SK-N-SH (cell line): Measurements from ENCODE around the gene NEAT1. TPM values are rescaled to one million over a fixed set of nuclear protein-coding genes. Genes with fewer than 3 reads are reported as not detected.
A peak's percentile ranks its signal among the peaks of the same experiment; 100 is the strongest.

ENCODE experiments used
- CTCF ChIA-PET: fragments of 300-600, 350-600 bp; formaldehyde crosslinking; extraction: SDS; loops from one replicate; lab custom pipeline; 2021; lab: Yijun Ruan, JAX
- POLR2A ChIA-PET: fragments of 350-600 bp; sonication (Branson Sonifier 250); formaldehyde crosslinking; extraction: SDS; loops from one replicate; lab custom pipeline; 2020; ENCODE audit warnings: antibody characterized with exemption, inconsistent platforms; lab: Yijun Ruan, JAX
- DNase-seq: peaks from one replicate; pipeline ENCODE4 v3.0.0; 2012
- H2AFZ ChIP-seq: fragments of 200-600 bp; sonication (generic); 2 replicates; pipeline ENCODE4 v1.8.1; 2016; ENCODE audit warnings: antibody characterized with exemption, mild to moderate bottlenecking, low read depth
- H3F3A ChIP-seq: fragments of 200-600 bp; sonication (generic); replicated peaks from 2 replicates; pipeline ENCODE3; 2016; ENCODE audit warnings: antibody characterized with exemption, mild to moderate bottlenecking; ENCODE audit not compliant: insufficient read depth
- H3K27ac ChIP-seq, 2 experiments: fragments of 200-500 bp in 1 of 2; fragments of 200-600 bp in 1 of 2; sonication (Bioruptor generic) in 1 of 2; sonication (generic), shearing (Covaris generic) in 1 of 2; 2 replicates each; pipeline versions ENCODE4 v1.5.1 to v1.6.1; 2014 to 2016; ENCODE audit warnings: low read depth in 2 of 2, inconsistent platforms in 1 of 2, low read length in 1 of 2, mild to moderate bottlenecking in 1 of 2, mixed read lengths in 1 of 2
- H3K27me3 ChIP-seq: fragments of 200-600 bp; sonication (generic), shearing (Covaris generic); 2 replicates; pipeline ENCODE4 v1.6.1; 2016; ENCODE audit warnings: mixed run types; ENCODE audit not compliant: insufficient read depth
- H3K36me3 ChIP-seq, 2 experiments: fragments of 200-500 bp in 1 of 2; fragments of 200-600 bp in 1 of 2; sonication (Bioruptor generic) in 1 of 2; sonication (generic) in 1 of 2; replicated peaks in 1 of 2; 2 replicates each; pipeline versions ENCODE3 to v1.5.1; 2014 to 2016; ENCODE audit warnings: low read length in 1 of 2, mild to moderate bottlenecking in 1 of 2; ENCODE audit not compliant: insufficient read depth in 2 of 2, control insufficient read depth in 1 of 2
- H3K4me1 ChIP-seq, 2 experiments: fragments of 200-500 bp in 1 of 2; fragments of 200-600 bp in 1 of 2; sonication (Bioruptor generic) in 1 of 2; sonication (generic), shearing (Covaris generic) in 1 of 2; 2 replicates each; pipeline versions ENCODE4 v1.5.1 to v1.6.1; 2014 to 2016; ENCODE audit warnings: low read depth in 1 of 2, low read length in 1 of 2, mixed run types in 1 of 2; ENCODE audit not compliant: insufficient read depth in 2 of 2, control insufficient read depth in 1 of 2
- H3K4me2 ChIP-seq: fragments of 200-600 bp; sonication (generic), shearing (Covaris generic); 2 replicates; pipeline ENCODE4 v1.6.1; 2017; ENCODE audit warnings: mixed run types
- H3K4me3 ChIP-seq, 2 experiments: fragments of 200-500 bp in 1 of 2; fragments of 200-600 bp in 1 of 2; sonication (Bioruptor generic) in 1 of 2; sonication (generic), shearing (Covaris generic) in 1 of 2; 2 replicates each; pipeline versions ENCODE4 v1.5.1 to v1.8.1; 2014 to 2016; ENCODE audit warnings: low read depth in 2 of 2, inconsistent platforms in 1 of 2, low read length in 1 of 2, mild to moderate bottlenecking in 1 of 2, mixed read lengths in 1 of 2, moderate library complexity in 1 of 2
- H3K79me2 ChIP-seq: fragments of 200-600 bp; sonication (generic); 2 replicates; pipeline ENCODE4 v1.8.1; 2017; ENCODE audit warnings: mild to moderate bottlenecking; ENCODE audit not compliant: insufficient read depth
- H3K9ac ChIP-seq: fragments of 200-600 bp; sonication (generic); 2 replicates; pipeline ENCODE4 v1.6.1; 2017; ENCODE audit warnings: mixed run types
- H3K9me2 ChIP-seq: fragments of 200-600 bp; sonication (generic); 2 replicates; pipeline ENCODE4 v1.6.1; 2017; ENCODE audit warnings: mixed run types
- H3K9me3 ChIP-seq: fragments of 200-600 bp; sonication (generic); 2 replicates; pipeline ENCODE4 v1.6.1; 2017; ENCODE audit warnings: mixed run types, mild to moderate bottlenecking, moderate library complexity
- H4K20me1 ChIP-seq: fragments of 200-600 bp; sonication (generic); 2 replicates; pipeline ENCODE4 v1.6.1; 2017; ENCODE audit warnings: mild to moderate bottlenecking, mixed run types; ENCODE audit not compliant: insufficient read depth
- ELF1 ChIP-seq: IDR thresholded peaks from 2 replicates; pipeline ENCODE4 v1.4.0; 2012
- EP300 ChIP-seq, 2 experiments: IDR thresholded peaks; 2 replicates each; pipeline versions ENCODE4 v1.4.0 to v1.6.1; 2012; ENCODE audit warnings: borderline replicate concordance in 1 of 2, low read depth in 1 of 2, low read length in 1 of 2
- FOSL2 ChIP-seq: IDR thresholded peaks from 2 replicates; pipeline ENCODE4 v1.4.0; 2012; ENCODE audit warnings: low read depth, mild to moderate bottlenecking, moderate library complexity, borderline replicate concordance
- FOXJ3 ChIP-seq: sonication (generic); formaldehyde crosslinking; IDR thresholded peaks from 2 replicates; pipeline ENCODE4 v1.5.1; 2020; ENCODE audit warnings: mild to moderate bottlenecking, missing genetic modification reagents
- GATA2 ChIP-seq: sonication (generic); formaldehyde crosslinking; IDR thresholded peaks from 2 replicates; pipeline ENCODE4 v1.5.0; 2020; ENCODE audit warnings: mild to moderate bottlenecking, missing genetic modification reagents
- JUND ChIP-seq: IDR thresholded peaks from 2 replicates; pipeline ENCODE4 v1.4.0; 2012
- MXI1 ChIP-seq: IDR thresholded peaks from 2 replicates; pipeline ENCODE4 v1.6.1; 2012; ENCODE audit warnings: mild to moderate bottlenecking, low read depth, low read length, improper control_type of control experiment
- NRF1 ChIP-seq: IDR thresholded peaks from 2 replicates; pipeline ENCODE4 v1.6.1; 2012; ENCODE audit warnings: low read depth, mild to moderate bottlenecking, low read length
- POLR2AphosphoS5 ChIP-seq: IDR thresholded peaks from 2 replicates; pipeline ENCODE4 v1.6.1; 2012; ENCODE audit warnings: low read depth, low read length
- TAF1 ChIP-seq: IDR thresholded peaks from 2 replicates; pipeline ENCODE4 v1.6.1; 2012; ENCODE audit warnings: low read depth, mild to moderate bottlenecking, low read length, moderate library complexity, borderline replicate concordance
- TCF12 ChIP-seq: IDR thresholded peaks from 2 replicates; pipeline ENCODE4 v1.4.0; 2012
- WGBS: methylation state at CpG from one replicate; pipeline ENCODE4 v1.1.6; 2017; ENCODE audit warnings: low lambda C conversion rate; 5-methylcytosine and 5-hydroxymethylcytosine counted together
- polyA plus RNA-seq, 3 experiments: library from polyadenylated mRNA; depleted of rRNA; stranded (reverse); fragments of >200 nt; gene quantifications; 2 replicates each; pipeline ENCODE4 v1.2.3, GENCODE V29; 2012
- TF ChIP-seq, protein P1 (sequence below): fragments of 150-350 bp; IDR thresholded peaks from 2 replicates; pipeline ENCODE4 v1.6.1; 2016; ENCODE audit warnings: mild to moderate bottlenecking, low read depth, low read length
- TF ChIP-seq, protein P2 (sequence below): IDR thresholded peaks from 2 replicates; pipeline ENCODE4 v1.4.0; 2012; ENCODE audit warnings: low read depth
- TF ChIP-seq, protein P3 (sequence below): IDR thresholded peaks from 2 replicates; pipeline ENCODE4 v1.4.0; 2012; ENCODE audit warnings: low read depth, borderline replicate concordance

The NEAT1 gene
- polyA plus RNA-seq, 1 of the 3 experiments (the other 2 are of a cell fraction), result 435 TPM

- DNase-seq, result no peak
- Histone ChIP-seq H3K27ac (peak overlapping the region in 1 of 2 experiments; percentile 99; a peak in 1 of 4 replicates), H3K9me3 (no peaks in the 10 kb centered on the region), H3K9me2 (no peaks in the 10 kb centered on the region), H3F3A (peaks cover 50% of the 10 kb centered on the region), H3K79me2 (peaks cover 95% of the 10 kb centered on the region), H2AFZ (no peak overlapping the region), H3K4me1 (peaks cover 33 to 34% of the 10 kb centered on the region in 2 experiments), H3K27me3 (no peaks in the 10 kb centered on the region), H3K9ac (no peak overlapping the region), H3K4me2 (no peak overlapping the region), H3K36me3 (no peaks in the 10 kb centered on the region), H3K4me3 (no peak overlapping the region), H4K20me1 (no peaks in the 10 kb centered on the region)
- TF ChIP-seq, protein P1, sequence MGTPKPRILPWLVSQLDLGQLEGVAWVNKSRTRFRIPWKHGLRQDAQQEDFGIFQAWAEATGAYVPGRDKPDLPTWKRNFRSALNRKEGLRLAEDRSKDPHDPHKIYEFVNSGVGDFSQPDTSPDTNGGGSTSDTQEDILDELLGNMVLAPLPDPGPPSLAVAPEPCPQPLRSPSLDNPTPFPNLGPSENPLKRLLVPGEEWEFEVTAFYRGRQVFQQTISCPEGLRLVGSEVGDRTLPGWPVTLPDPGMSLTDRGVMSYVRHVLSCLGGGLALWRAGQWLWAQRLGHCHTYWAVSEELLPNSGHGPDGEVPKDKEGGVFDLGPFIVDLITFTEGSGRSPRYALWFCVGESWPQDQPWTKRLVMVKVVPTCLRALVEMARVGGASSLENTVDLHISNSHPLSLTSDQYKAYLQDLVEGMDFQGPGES, result no peak
- TF ChIP-seq ELF1 (no peak), TCF12 (no peak), FOSL2 (no peak), JUND (no peak), EP300 (IDR thresholded peaks at IDR 0.05; ENCODE audit: borderline replicate concordance in 1 of 2, low read depth in 1 of 2, low read length in 1 of 2) (no peak), MXI1 (no peak), TAF1 (no peak), FOXJ3 (CRISPR knock-in tag) (no peak)
- TF ChIP-seq, protein P2, sequence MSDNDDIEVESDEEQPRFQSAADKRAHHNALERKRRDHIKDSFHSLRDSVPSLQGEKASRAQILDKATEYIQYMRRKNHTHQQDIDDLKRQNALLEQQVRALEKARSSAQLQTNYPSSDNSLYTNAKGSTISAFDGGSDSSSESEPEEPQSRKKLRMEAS, result no peak
- TF ChIP-seq, protein P3, sequence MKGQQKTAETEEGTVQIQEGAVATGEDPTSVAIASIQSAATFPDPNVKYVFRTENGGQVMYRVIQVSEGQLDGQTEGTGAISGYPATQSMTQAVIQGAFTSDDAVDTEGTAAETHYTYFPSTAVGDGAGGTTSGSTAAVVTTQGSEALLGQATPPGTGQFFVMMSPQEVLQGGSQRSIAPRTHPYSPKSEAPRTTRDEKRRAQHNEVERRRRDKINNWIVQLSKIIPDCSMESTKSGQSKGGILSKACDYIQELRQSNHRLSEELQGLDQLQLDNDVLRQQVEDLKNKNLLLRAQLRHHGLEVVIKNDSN, result no peak
- 94% methylated on average over 3 of the region's 3 CpGs for WGBS
- ChIA-PET CTCF (interaction anchor here (1.6 to 7.5 kb wide), 4 partner anchors 15 to 57 kb away, joined by 5 to 78 read pairs (median 56); partner anchors contain the start of gene MALAT1), POLR2A (interaction anchor here (13.9 kb wide), 1 partner anchor 24 kb away, joined by 591 read pairs; the partner anchor contains the start of gene MALAT1)
These were observed 52.3 kb downstream of the NEAT1 start for GRCh38 chr11:65474864-65475263.

- Histone ChIP-seq H4K20me1 (no peaks in the 10 kb centered on the region), H3K9me2 (no peaks in the 10 kb centered on the region), H2AFZ (no peak overlapping the region), H3K4me2 (peak overlapping the region; percentile 90), H3K27me3 (no peaks in the 10 kb centered on the region), H3K36me3 (no peaks in the 10 kb centered on the region), H3K9me3 (no peaks in the 10 kb centered on the region), H3K79me2 (peaks cover 87% of the 10 kb centered on the region), H3K27ac (peak overlapping the region; percentile 91 to 100), H3K4me3 (peak overlapping the region; percentile 67 to 70), H3K4me1 (peaks cover 34 to 40% of the 10 kb centered on the region in 2 experiments), H3F3A (peaks cover 63% of the 10 kb centered on the region), H3K9ac (peak overlapping the region; percentile 99)
- CTCF ChIA-PET, result interaction anchor here (0.9 to 7.5 kb wide), 8 partner anchors 13 to 110 kb away, joined by 3 to 78 read pairs (median 6); partner anchors contain the start of genes MALAT1 and SLC25A45
- WGBS, result 17% methylated on average over 9 of the region's 10 CpGs
- no peak for DNase-seq
- POLR2A ChIA-PET, result interaction anchor here (1.1 to 13.9 kb wide), 5 partner anchors 12 to 56 kb away, joined by 3 to 591 read pairs (median 4); partner anchors contain the start of genes MALAT1 and NEAT1
- TF ChIP-seq NRF1, result no peak
- no peak for TF ChIP-seq MXI1
- TF ChIP-seq GATA2 (CRISPR knock-in tag), result no peak
- TF ChIP-seq POLR2AphosphoS5, result no peak
- TF ChIP-seq, protein P3, result no peak
These were observed 54.1 kb downstream of the NEAT1 start for GRCh38 chr11:65476632-65477148.
